AG09309 (cell line): ENCODE measurements around the gene LDHAL6A.
"Not testable (repeated sequence)": the region's sequence is repeated elsewhere in the genome, so short reads cannot be mapped to it uniquely, and the experiment has no call there.

Experiments used
- DNase-seq: peaks from one replicate; pipeline ENCODE4 v3.0.0-alpha.2; 2010; ENCODE audit warnings: low read depth
- H3K4me3 ChIP-seq: 2 replicates; pipeline ENCODE4 v1.5.1; 2011; ENCODE audit warnings: mild to moderate bottlenecking, low read depth, low read length, moderate library complexity; ENCODE audit not compliant: control insufficient read depth
- CTCF ChIP-seq: IDR thresholded peaks from 2 replicates; pipeline ENCODE4 v1.5.1; 2011; ENCODE audit warnings: mild to moderate bottlenecking, low read depth, low read length, inconsistent platforms; ENCODE audit not compliant: insufficient read depth, control insufficient read depth; ENCODE audit errors: missing control alignments

LDHAL6A gene

GRCh38 chr11:18455686-18456372, at the start of gene LDHAL6A:
Gene LDHAL6A (plus strand): TSS chr11:18455856. CDS start chr11:18456681, 825 bp downstream.
- no peak for DNase-seq
- no peak for TF ChIP-seq CTCF

DNA sequence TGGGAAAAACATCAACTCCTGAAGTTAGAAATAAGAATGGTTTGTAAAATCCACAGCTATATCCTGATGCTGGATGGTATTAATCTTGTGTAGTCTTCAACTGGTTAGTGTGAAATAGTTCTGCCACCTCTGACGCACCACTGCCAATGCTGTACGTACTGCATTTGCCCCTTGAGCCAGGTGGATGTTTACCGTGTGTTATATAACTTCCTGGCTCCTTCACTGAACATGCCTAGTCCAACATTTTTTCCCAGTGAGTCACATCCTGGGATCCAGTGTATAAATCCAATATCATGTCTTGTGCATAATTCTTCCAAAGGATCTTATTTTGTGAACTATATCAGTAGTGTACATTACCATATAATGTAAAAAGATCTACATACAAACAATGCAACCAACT, 48.3 kb upstream of the LDHAL6A start:
- not testable (repeated sequence) for H3K4me3 ChIP-seq, DNase-seq

More at GRCh38 chr11:18455686-18456372, at the start of gene LDHAL6A:
- no peak within 1 kb of the TSS for H3K4me3 ChIP-seq

- no peak overlapping the region for H3K4me3 ChIP-seq
- no peak for TF ChIP-seq CTCF
- no peak for DNase-seq
Observed at GRCh38 chr11:18408558-18409291, 46.9 kb upstream of the LDHAL6A start.

DNA sequence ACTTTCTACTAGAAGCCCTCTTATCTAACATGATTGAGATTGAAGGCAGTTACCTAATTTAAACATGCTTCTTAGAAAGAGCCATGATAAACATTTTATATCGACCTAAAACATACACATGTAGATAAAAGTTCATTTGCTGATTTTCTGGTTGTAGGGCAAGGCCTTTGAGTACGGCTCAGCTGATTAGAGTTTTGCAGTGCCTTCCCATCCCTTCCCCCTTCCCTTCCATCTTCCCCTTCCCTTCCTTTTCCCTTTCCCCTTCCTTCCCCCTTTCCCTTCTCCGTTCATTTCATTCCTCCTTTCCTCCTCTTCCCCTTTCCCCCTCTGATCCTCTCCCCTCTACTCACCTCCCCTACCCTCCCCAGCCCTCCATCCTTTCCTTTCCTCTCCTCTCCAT, 39.2 kb upstream of the LDHAL6A start:
- no peak overlapping the region for H3K4me3 ChIP-seq
- no peak for DNase-seq
- TF ChIP-seq CTCF, result no peak

- no peak for TF ChIP-seq CTCF
- no peak for DNase-seq
- H3K4me3 ChIP-seq, result no peak overlapping the region
Observed at GRCh38 chr11:18419040-18419439, 36.6 kb upstream of the LDHAL6A start.

- TF ChIP-seq CTCF, result no peak
- DNase-seq, result no peak
Observed at GRCh38 chr11:18420067-18420466, 35.6 kb upstream of the LDHAL6A start.

DNA sequence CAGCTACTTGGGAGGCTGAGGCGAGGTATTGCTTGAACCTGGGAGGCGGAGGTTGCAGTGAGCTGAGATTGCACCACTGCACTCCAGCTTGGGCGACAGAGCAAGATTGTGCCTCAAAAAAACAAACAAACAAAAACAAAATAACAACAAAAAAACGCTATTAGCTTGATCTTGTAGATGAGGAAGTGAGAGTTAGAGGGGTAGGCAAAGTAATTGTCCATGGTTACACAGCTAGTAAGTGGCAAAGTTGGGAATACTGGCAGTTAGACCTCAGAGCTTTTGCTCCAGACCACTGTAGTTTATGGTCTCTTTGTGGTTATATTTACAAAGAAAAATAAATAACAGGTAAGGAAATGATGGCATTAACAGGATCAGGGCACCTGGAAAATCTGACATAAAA, 28.4 kb upstream of the LDHAL6A start:
- no peak overlapping the region for H3K4me3 ChIP-seq
- no peak for DNase-seq
- TF ChIP-seq CTCF, result no peak

More at GRCh38 chr11:18420067-18420466, 35.6 kb upstream of the LDHAL6A start:
- no peak overlapping the region for H3K4me3 ChIP-seq
